HCT116 (cell line): ENCODE data around the gene RUNX1. TPM values are rescaled to one million over a fixed set of nuclear protein-coding genes. Genes with fewer than 3 reads are reported as not detected.

ENCODE experiments used
- ATAC-seq: fragments of 200-7000 bp; cut with Tn5 transposase; 2 replicates; pipeline ENCODE4 v1.9.1; 2020; ENCODE audit warnings: mild to moderate bottlenecking, moderate library complexity
- BruUV-seq: library from RNA; stranded (reverse); fragments of 400-500 nt; replicated peaks from 2 replicates; lab custom pipeline; 2021; lab: Mats Ljungman, UMichigan
- CTCF ChIA-PET: fragments of 300-600 bp; sonication (Branson Sonifier 250); formaldehyde crosslinking; loops from one replicate; lab custom pipeline; 2021; ENCODE audit warnings: antibody characterized with exemption; lab: Charles Lee
- POLR2A ChIA-PET: fragments of 300-600, 350-600 bp; sonication (Branson Sonifier 250); formaldehyde crosslinking; loops from one replicate; lab custom pipeline; 2021; ENCODE audit warnings: antibody characterized with exemption; lab: Charles Lee
- RAD21 ChIA-PET, 2 experiments: fragments of 300-600 bp; sonication (Branson Sonifier 250); formaldehyde crosslinking; loops; one replicate each; lab custom pipeline; 2023; ENCODE audit warnings: low total read pairs in 2 of 2; ENCODE audit not compliant: uncharacterized antibody in 2 of 2, unreplicated experiment in 2 of 2, low non-redundant PET in 1 of 2; lab: Charles Lee
- DNase-seq: peaks from one replicate; pipeline ENCODE4 v3.0.0-alpha.2; 2010; ENCODE audit warnings: low read depth, low spot score
- H2AFZ ChIP-seq: fragments of 200-600 bp; shearing (Covaris generic), sonication (generic); 2 replicates; pipeline ENCODE4 v1.6.1; 2017; ENCODE audit warnings: low read depth, mixed run types, mixed read lengths, antibody characterized with exemption, low read length; ENCODE audit not compliant: poor library complexity, severe bottlenecking
- H3K27ac ChIP-seq: 2 replicates; pipeline ENCODE4 v1.5.1; 2012; ENCODE audit warnings: low read depth, low read length
- H3K27me3 ChIP-seq: fragments of 200-600 bp; sonication (generic); 2 replicates; pipeline ENCODE4 v1.6.1; 2016; ENCODE audit warnings: mixed run types, low read length, mixed read lengths; ENCODE audit not compliant: insufficient read depth
- H3K36me3 ChIP-seq, 2 experiments: fragments of 200-500 bp in 1 of 2; fragments of 200-600 bp in 1 of 2; sonication (Bioruptor generic) in 1 of 2; sonication (generic) in 1 of 2; 2 replicates each; pipeline versions ENCODE4 v1.5.1 to v1.6.1; 2014 to 2016; ENCODE audit warnings: low read length in 2 of 2, inconsistent platforms in 1 of 2, mixed read lengths in 1 of 2, mixed run types in 1 of 2; ENCODE audit not compliant: insufficient read depth in 2 of 2, control insufficient read depth in 1 of 2
- H3K4me1 ChIP-seq, 2 experiments: fragments of 200-600 bp in 1 of 2; sonication (generic) in 1 of 2; 2 replicates each; pipeline versions ENCODE4 v1.5.1 to v1.6.1; 2012 to 2017; ENCODE audit warnings: low read length in 2 of 2, inconsistent platforms in 1 of 2, mild to moderate bottlenecking in 1 of 2, mixed read lengths in 1 of 2, mixed run types in 1 of 2, moderate library complexity in 1 of 2; ENCODE audit not compliant: insufficient read depth in 2 of 2, control insufficient read depth in 1 of 2
- H3K4me2 ChIP-seq: fragments of 200-600 bp; sonication (generic); 2 replicates; pipeline ENCODE4 v1.6.1; 2017; ENCODE audit warnings: mixed run types, low read length, mixed read lengths
- H3K4me3 ChIP-seq, 2 experiments: fragments of 200-600 bp in 1 of 2; sonication (generic) in 1 of 2; replicated peaks in 1 of 2; 2 replicates each; pipeline ENCODE4 v1.5.1; 2011 to 2016; ENCODE audit warnings: low read length in 2 of 2, control low read depth in 1 of 2, low read depth in 1 of 2, mild to moderate bottlenecking in 1 of 2, mixed read lengths in 1 of 2, mixed run types in 1 of 2
- H3K79me2 ChIP-seq: fragments of 200-600 bp; sonication (generic); 2 replicates; pipeline ENCODE4 v1.6.1; 2017; ENCODE audit warnings: mild to moderate bottlenecking, mixed run types, low read length, moderate library complexity, mixed read lengths; ENCODE audit not compliant: insufficient read depth
- H3K9ac ChIP-seq: fragments of 200-600 bp; sonication (generic); 2 replicates; pipeline ENCODE4 v1.6.1; 2016; ENCODE audit warnings: low read length, mixed read lengths
- H3K9me2 ChIP-seq: fragments of 200-600 bp; sonication (generic), shearing (Covaris generic); 2 replicates; pipeline ENCODE4 v1.6.1; 2017; ENCODE audit warnings: mixed run types, mild to moderate bottlenecking, moderate library complexity; ENCODE audit not compliant: insufficient read depth
- H3K9me3 ChIP-seq, 2 experiments: fragments of 200-500 bp in 1 of 2; fragments of 200-600 bp in 1 of 2; sonication (Bioruptor generic) in 1 of 2; sonication (generic) in 1 of 2; 2 replicates each; pipeline ENCODE4 v1.6.1; 2014 to 2017; ENCODE audit warnings: low read length in 2 of 2, mixed read lengths in 2 of 2, inconsistent platforms in 1 of 2, low read depth in 1 of 2, mild to moderate bottlenecking in 1 of 2, mixed run types in 1 of 2, moderate library complexity in 1 of 2; ENCODE audit not compliant: control insufficient read depth in 1 of 2, insufficient read depth in 1 of 2
- H4K20me1 ChIP-seq: fragments of 200-600 bp; sonication (generic), shearing (Covaris generic); 2 replicates; pipeline ENCODE4 v1.6.1; 2017; ENCODE audit warnings: mixed run types, mild to moderate bottlenecking, moderate library complexity; ENCODE audit not compliant: insufficient read depth
- CBX3 ChIP-seq: IDR thresholded peaks from 2 replicates; pipeline ENCODE4 v1.6.1; 2012; ENCODE audit warnings: low read depth
- CEBPB ChIP-seq: IDR thresholded peaks from 2 replicates; pipeline ENCODE4 v1.6.1; 2012; ENCODE audit warnings: low read depth
- ELF1 ChIP-seq: IDR thresholded peaks from 2 replicates; pipeline ENCODE4 v1.6.1; 2012; ENCODE audit warnings: low read depth, borderline replicate concordance
- EZH2 ChIP-seq: fragments of 200-600 bp; sonication (generic); IDR thresholded peaks from 2 replicates; pipeline ENCODE4 v1.6.1; 2017; ENCODE audit warnings: antibody characterized with exemption, mixed run types
- EZH2phosphoT487 ChIP-seq: fragments of 200-600 bp; IDR thresholded peaks from 2 replicates; pipeline ENCODE4 v1.6.1; 2018; ENCODE audit warnings: antibody characterized with exemption, borderline replicate concordance
- JUND ChIP-seq: IDR thresholded peaks from 2 replicates; pipeline ENCODE4 v1.6.1; 2012
- POLR2A ChIP-seq: IDR thresholded peaks from 2 replicates; pipeline ENCODE4 v1.7.0; 2011; ENCODE audit warnings: borderline replicate concordance; ENCODE audit not compliant: insufficient read depth, insufficient read length; ENCODE audit errors: extremely low read depth
- POLR2AphosphoS5 ChIP-seq: IDR thresholded peaks from 2 replicates; pipeline ENCODE4 v1.6.1; 2011; ENCODE audit warnings: mild to moderate bottlenecking, low read depth, low read length, moderate library complexity
- RAD21 ChIP-seq: IDR thresholded peaks from 2 replicates; pipeline ENCODE4 v1.6.1; 2012; ENCODE audit warnings: low read depth, mild to moderate bottlenecking
- SIN3A ChIP-seq: IDR thresholded peaks from 2 replicates; pipeline ENCODE4 v1.6.1; 2012; ENCODE audit warnings: low read depth
- SP1 ChIP-seq: IDR thresholded peaks from 2 replicates; pipeline ENCODE4 v1.6.1; 2012; ENCODE audit warnings: low read depth
- TCF7L2 ChIP-seq: IDR thresholded peaks from 2 replicates; pipeline ENCODE4 v1.7.0; 2011; ENCODE audit warnings: borderline replicate concordance, inconsistent platforms; ENCODE audit not compliant: insufficient read depth, insufficient read length; ENCODE audit errors: extremely low read depth
- YY1 ChIP-seq: IDR thresholded peaks from 2 replicates; pipeline ENCODE4 v1.6.1; 2011; ENCODE audit warnings: low read length, low read depth, moderate library complexity, mild to moderate bottlenecking; ENCODE audit not compliant: insufficient replicate concordance; ENCODE audit errors: extremely low read depth
- ZFX ChIP-seq: fragments of 450-650 bp; IDR thresholded peaks from 2 replicates; pipeline ENCODE4 v1.6.1; 2017
- ZNF274 ChIP-seq: fragments of 200-500 bp; sonication (Bioruptor generic); IDR thresholded peaks from 2 replicates; pipeline ENCODE4 v1.6.1; 2014; ENCODE audit warnings: mild to moderate bottlenecking, low read depth, low read length, inconsistent platforms
- intact Hi-C: fragments of 100-400 bp; cut with micrococcal nuclease; formaldehyde crosslinking; loops from 2 replicates; pipeline ENCODE4 v1.10.0; 2022
- total RNA-seq: library from RNA; stranded (reverse); gene quantifications from one replicate; pipeline ENCODE4 v1.2.1, GENCODE V29; 2021; ENCODE audit not compliant: unreplicated experiment
- TF ChIP-seq, protein P1 (sequence below): IDR thresholded peaks from 2 replicates; pipeline ENCODE4 v1.6.1; 2011; ENCODE audit warnings: mild to moderate bottlenecking, low read length, moderate library complexity; ENCODE audit not compliant: insufficient replicate concordance; ENCODE audit errors: extremely low read depth
- TF ChIP-seq, protein P2 (sequence below): IDR thresholded peaks from 2 replicates; pipeline ENCODE4 v1.6.1; 2012; ENCODE audit warnings: low read depth
- TF ChIP-seq, protein P3 (sequence below), 3 experiments: fragments of 200-600 bp in 1 of 3; sonication (generic) in 1 of 3; IDR thresholded peaks in 2 of 3; conservative IDR thresholded peaks in 1 of 3; 2 replicates each; pipeline ENCODE4 v1.5.1; 2012 to 2017; ENCODE audit warnings: low read depth in 2 of 3, low read length in 2 of 3, antibody characterized with exemption in 1 of 3, borderline replicate concordance in 1 of 3, control low read depth in 1 of 3, mild to moderate bottlenecking in 1 of 3, mixed read lengths in 1 of 3, mixed run types in 1 of 3, moderate library complexity in 1 of 3; ENCODE audit not compliant: insufficient read depth in 1 of 3
- TF ChIP-seq, protein P4 (sequence below): IDR thresholded peaks from 2 replicates; pipeline ENCODE4 v1.6.1; 2012
- TF ChIP-seq, protein P5 (sequence below): IDR thresholded peaks from 2 replicates; pipeline ENCODE4 v1.6.1; 2012

RUNX1 gene
- total RNA-seq, 1 experiment from 2014 or later: 33.5 TPM

DNA sequence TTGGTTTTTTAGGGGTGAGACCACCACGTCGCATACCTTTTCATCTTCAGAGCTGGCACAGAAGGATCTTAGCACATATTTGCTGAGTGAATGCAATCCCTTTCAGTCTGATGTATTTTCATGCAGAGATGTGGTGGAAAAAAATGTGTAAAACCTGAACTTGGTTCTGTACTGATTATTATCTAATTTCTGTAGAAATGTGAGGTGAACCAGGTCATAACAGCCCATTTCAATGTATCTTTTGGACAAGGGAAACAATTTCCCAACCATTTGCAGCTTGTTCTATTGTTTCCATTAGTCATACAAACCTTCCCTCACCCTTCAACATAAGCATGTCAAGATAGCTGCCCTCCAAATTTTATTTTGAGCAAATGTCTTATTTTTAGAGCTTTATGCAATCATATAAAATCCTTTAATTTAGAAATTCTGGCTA lies 46.8 kb upstream of the RUNX1 start:
- intact Hi-C loops: no loop called here
- RAD21 ChIA-PET: no interaction called here
- H3K79me2 ChIP-seq: no peaks in the 10 kb centered on the region
- no peak for TF ChIP-seq CEBPB
- TF ChIP-seq SP1: no peak
- TF ChIP-seq, protein P1, sequence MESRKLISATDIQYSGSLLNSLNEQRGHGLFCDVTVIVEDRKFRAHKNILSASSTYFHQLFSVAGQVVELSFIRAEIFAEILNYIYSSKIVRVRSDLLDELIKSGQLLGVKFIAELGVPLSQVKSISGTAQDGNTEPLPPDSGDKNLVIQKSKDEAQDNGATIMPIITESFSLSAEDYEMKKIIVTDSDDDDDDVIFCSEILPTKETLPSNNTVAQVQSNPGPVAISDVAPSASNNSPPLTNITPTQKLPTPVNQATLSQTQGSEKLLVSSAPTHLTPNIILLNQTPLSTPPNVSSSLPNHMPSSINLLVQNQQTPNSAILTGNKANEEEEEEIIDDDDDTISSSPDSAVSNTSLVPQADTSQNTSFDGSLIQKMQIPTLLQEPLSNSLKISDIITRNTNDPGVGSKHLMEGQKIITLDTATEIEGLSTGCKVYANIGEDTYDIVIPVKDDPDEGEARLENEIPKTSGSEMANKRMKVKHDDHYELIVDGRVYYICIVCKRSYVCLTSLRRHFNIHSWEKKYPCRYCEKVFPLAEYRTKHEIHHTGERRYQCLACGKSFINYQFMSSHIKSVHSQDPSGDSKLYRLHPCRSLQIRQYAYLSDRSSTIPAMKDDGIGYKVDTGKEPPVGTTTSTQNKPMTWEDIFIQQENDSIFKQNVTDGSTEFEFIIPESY: no peak
- no peak for TF ChIP-seq JUND
- no peak for TF ChIP-seq POLR2AphosphoS5
- no peak for TF ChIP-seq CBX3
- TF ChIP-seq POLR2A: no peak
- TF ChIP-seq EZH2: no peak
- no peak for TF ChIP-seq YY1
- TF ChIP-seq, protein P2, sequence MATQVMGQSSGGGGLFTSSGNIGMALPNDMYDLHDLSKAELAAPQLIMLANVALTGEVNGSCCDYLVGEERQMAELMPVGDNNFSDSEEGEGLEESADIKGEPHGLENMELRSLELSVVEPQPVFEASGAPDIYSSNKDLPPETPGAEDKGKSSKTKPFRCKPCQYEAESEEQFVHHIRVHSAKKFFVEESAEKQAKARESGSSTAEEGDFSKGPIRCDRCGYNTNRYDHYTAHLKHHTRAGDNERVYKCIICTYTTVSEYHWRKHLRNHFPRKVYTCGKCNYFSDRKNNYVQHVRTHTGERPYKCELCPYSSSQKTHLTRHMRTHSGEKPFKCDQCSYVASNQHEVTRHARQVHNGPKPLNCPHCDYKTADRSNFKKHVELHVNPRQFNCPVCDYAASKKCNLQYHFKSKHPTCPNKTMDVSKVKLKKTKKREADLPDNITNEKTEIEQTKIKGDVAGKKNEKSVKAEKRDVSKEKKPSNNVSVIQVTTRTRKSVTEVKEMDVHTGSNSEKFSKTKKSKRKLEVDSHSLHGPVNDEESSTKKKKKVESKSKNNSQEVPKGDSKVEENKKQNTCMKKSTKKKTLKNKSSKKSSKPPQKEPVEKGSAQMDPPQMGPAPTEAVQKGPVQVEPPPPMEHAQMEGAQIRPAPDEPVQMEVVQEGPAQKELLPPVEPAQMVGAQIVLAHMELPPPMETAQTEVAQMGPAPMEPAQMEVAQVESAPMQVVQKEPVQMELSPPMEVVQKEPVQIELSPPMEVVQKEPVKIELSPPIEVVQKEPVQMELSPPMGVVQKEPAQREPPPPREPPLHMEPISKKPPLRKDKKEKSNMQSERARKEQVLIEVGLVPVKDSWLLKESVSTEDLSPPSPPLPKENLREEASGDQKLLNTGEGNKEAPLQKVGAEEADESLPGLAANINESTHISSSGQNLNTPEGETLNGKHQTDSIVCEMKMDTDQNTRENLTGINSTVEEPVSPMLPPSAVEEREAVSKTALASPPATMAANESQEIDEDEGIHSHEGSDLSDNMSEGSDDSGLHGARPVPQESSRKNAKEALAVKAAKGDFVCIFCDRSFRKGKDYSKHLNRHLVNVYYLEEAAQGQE: no peak
- no peak for TF ChIP-seq EZH2phosphoT487
- TF ChIP-seq, protein P3, sequence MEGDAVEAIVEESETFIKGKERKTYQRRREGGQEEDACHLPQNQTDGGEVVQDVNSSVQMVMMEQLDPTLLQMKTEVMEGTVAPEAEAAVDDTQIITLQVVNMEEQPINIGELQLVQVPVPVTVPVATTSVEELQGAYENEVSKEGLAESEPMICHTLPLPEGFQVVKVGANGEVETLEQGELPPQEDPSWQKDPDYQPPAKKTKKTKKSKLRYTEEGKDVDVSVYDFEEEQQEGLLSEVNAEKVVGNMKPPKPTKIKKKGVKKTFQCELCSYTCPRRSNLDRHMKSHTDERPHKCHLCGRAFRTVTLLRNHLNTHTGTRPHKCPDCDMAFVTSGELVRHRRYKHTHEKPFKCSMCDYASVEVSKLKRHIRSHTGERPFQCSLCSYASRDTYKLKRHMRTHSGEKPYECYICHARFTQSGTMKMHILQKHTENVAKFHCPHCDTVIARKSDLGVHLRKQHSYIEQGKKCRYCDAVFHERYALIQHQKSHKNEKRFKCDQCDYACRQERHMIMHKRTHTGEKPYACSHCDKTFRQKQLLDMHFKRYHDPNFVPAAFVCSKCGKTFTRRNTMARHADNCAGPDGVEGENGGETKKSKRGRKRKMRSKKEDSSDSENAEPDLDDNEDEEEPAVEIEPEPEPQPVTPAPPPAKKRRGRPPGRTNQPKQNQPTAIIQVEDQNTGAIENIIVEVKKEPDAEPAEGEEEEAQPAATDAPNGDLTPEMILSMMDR (IDR thresholded peaks at IDR 0.05 in 2 of 3, conservative IDR thresholded peaks at IDR 0.05 in 1 of 3; ENCODE audit: borderline replicate concordance in 1 of 3, insufficient read depth in 1 of 3, low read depth in 2 of 3, low read length in 2 of 3): no peak
- no peak for TF ChIP-seq ZNF274
- no peak for TF ChIP-seq SIN3A
- no peak for TF ChIP-seq ELF1
- no peak for TF ChIP-seq TCF7L2
- TF ChIP-seq, protein P4, sequence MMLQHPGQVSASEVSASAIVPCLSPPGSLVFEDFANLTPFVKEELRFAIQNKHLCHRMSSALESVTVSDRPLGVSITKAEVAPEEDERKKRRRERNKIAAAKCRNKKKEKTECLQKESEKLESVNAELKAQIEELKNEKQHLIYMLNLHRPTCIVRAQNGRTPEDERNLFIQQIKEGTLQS: no peak
- TF ChIP-seq, protein P5, sequence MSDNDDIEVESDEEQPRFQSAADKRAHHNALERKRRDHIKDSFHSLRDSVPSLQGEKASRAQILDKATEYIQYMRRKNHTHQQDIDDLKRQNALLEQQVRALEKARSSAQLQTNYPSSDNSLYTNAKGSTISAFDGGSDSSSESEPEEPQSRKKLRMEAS: no peak
- TF ChIP-seq RAD21: no peak
- no peak for TF ChIP-seq ZFX
- DNase-seq: no peak
- no peak for ATAC-seq
- no peak overlapping the region for H3K4me2 ChIP-seq
- no peak overlapping the region for H3K4me3 ChIP-seq
- no TSS peak for BruUV-seq
- no peaks in the 10 kb centered on the region for H3K4me1 ChIP-seq
- no peaks in the 10 kb centered on the region for H3K9me3 ChIP-seq
- no peaks in the 10 kb centered on the region for H3K9me2 ChIP-seq
- CTCF ChIA-PET: no interaction called here
- no peaks in the 10 kb centered on the region for H4K20me1 ChIP-seq
- no peak overlapping the region for H3K27ac ChIP-seq
- no peaks in the 10 kb centered on the region for H3K27me3 ChIP-seq
- POLR2A ChIA-PET: no interaction called here
- H3K9ac ChIP-seq: no peak overlapping the region
- no peak overlapping the region for H2AFZ ChIP-seq
- H3K36me3 ChIP-seq: no peaks in the 10 kb centered on the region
